ENCODE measurements around the gene SIAH2.
A peak's percentile ranks its signal among the peaks of the same experiment; 100 is the strongest.

SIAH2 gene

DNA sequence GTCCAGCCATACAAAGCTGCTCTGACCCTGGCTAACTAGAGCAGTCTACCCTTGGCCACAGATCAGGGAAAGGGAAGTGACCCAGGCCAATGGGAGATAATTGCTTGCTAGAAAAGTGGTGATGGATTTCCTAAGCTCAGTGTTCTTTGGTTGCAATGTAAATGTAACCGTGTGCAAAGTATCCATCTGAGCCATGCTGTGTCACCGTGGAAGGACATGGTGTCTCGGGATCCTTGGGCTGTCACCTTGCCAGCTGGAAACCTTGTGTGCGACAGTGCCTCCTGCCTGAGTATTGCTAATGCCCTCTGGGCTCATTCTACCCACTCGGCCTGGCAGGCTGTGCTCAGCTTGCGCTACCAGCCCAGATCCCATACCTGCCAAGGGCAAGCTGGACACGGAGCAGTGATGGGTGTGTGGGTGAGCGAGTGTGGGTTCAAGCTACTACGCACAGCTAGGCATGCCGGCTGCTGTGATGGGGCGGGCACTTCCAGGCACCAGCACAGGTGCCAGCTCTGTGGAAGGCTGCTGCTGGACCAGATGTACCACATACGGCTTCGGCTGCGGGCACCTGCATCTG lies 10.7 kb upstream of the SIAH2 start:
- 93 to 96% methylated on average over 12 to 14 of the region's 14 CpGs for WGBS, 2 experiments (ENCODE audit: insufficient coverage in 2 of 2)
- Histone ChIP-seq H3K27ac (ENCODE audit: low read depth, low read length, severe bottlenecking) (no peak overlapping the region), H3K9me3 (ENCODE audit: control insufficient read depth, low read length) (no peaks in the 10 kb centered on the region), H3K36me3 (ENCODE audit: control insufficient read depth, insufficient read depth, low read length) (no peaks in the 10 kb centered on the region), H3K4me1 (ENCODE audit: control insufficient read depth, insufficient read depth, low read length, poor library complexity, severe bottlenecking) (no peaks in the 10 kb centered on the region), H3K4me3 (ENCODE audit: extremely low read depth, insufficient read depth, low read length, poor library complexity, severe bottlenecking) (no peak overlapping the region)

DNA sequence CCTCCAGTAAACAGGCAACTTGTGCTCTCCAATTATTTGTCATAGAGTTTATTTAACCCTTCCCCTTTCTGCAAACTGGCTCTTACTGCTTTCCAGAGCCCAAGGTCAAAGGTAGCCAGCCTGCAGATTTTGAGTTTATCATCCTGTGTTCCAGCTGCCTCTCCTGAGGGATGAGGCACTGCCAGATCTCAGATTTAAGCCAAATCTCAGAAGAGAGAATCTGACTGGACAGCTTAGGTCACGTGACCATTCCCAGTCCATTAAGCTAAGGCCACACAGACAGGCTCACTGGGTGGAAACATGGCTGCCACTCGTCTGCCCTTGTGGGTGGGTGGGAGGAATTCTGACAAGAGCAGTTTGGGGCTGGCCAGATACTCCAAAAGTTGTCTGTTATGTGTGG lies 8.6 kb upstream of the SIAH2 start:
- H3K4me3 ChIP-seq (ENCODE audit: extremely low read depth, insufficient read depth, low read length, poor library complexity, severe bottlenecking): no peak overlapping the region
- 75 to 83% methylated on average over 1 to 2 of the region's 2 CpGs for WGBS, 2 experiments (ENCODE audit: insufficient coverage in 2 of 2)
- no peaks in the 10 kb centered on the region for H3K9me3 ChIP-seq (ENCODE audit: control insufficient read depth, low read length)
- H3K36me3 ChIP-seq (ENCODE audit: control insufficient read depth, insufficient read depth, low read length): no peaks in the 10 kb centered on the region
- H3K4me1 ChIP-seq (ENCODE audit: control insufficient read depth, insufficient read depth, low read length, poor library complexity, severe bottlenecking): peaks cover under 1% of the 10 kb centered on the region
- H3K27ac ChIP-seq (ENCODE audit: low read depth, low read length, severe bottlenecking): no peak overlapping the region

- Histone ChIP-seq H3K4me3 (ENCODE audit: extremely low read depth, insufficient read depth, low read length, poor library complexity, severe bottlenecking) (no peak overlapping the region), H3K36me3 (ENCODE audit: control insufficient read depth, insufficient read depth, low read length) (no peaks in the 10 kb centered on the region), H3K27ac (ENCODE audit: low read depth, low read length, severe bottlenecking) (no peak overlapping the region), H3K9me3 (ENCODE audit: control insufficient read depth, low read length) (no peaks in the 10 kb centered on the region), H3K4me1 (ENCODE audit: control insufficient read depth, insufficient read depth, low read length, poor library complexity, severe bottlenecking) (peaks cover 8% of the 10 kb centered on the region)
- 93 to 100% methylated on average over 2 of the region's 3 CpGs for WGBS, 2 experiments (ENCODE audit: insufficient coverage in 2 of 2)
These were observed 7.7 kb upstream of the SIAH2 start for GRCh38 chr3:150770681-150771080.

GRCh38 chr3:150766742-150767141 lies 3.8 kb upstream of the SIAH2 start:
- Histone ChIP-seq H3K4me1 (ENCODE audit: control insufficient read depth, insufficient read depth, low read length, poor library complexity, severe bottlenecking) (peaks cover 13% of the 10 kb centered on the region), H3K27ac (ENCODE audit: low read depth, low read length, severe bottlenecking) (no peak overlapping the region), H3K36me3 (ENCODE audit: control insufficient read depth, insufficient read depth, low read length) (no peaks in the 10 kb centered on the region), H3K4me3 (ENCODE audit: extremely low read depth, insufficient read depth, low read length, poor library complexity, severe bottlenecking) (no peak overlapping the region), H3K9me3 (ENCODE audit: control insufficient read depth, low read length) (no peaks in the 10 kb centered on the region)
- WGBS, 2 experiments (ENCODE audit: insufficient coverage in 2 of 2): 81 to 91% methylated on average over 3 of the region's 3 CpGs

DNA sequence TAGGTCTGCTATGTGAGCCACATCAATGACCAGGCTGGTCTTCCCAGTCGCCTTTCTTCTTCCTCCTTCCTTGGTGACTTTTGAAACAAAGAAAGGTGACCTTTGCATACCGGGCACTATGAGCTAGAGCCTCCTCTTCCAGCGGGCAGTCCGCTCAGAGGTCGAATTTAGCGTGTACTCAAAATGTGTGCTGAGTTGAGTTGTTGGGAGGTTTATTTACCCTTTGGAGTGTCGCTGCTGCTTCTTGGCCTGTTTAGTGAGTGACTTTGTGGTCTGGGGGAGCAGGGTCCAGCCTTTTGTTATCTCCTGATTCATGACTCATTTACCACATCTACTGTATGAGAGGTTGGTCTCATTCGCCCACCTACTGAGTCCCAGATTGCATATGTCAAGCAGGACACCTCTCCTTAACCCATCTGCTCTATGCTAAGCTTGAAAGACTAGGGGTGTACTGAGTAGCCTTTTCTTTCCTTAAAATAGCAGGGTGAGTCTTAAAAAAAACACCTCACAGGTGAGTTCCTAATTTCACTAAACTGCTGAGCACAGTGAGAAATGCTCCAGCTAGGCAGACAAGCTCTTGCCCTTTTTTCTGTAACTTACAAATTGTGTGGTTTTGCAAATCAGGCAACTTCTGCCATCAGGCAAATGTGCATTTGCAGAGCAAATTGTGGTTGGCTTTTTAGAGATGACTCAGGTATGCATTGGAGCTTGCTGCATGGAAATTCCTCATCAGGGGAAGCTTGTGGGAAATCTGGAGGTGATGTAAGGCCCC lies 3.2 kb upstream of the SIAH2 start:
- Histone ChIP-seq H3K36me3 (ENCODE audit: control insufficient read depth, insufficient read depth, low read length) (no peaks in the 10 kb centered on the region), H3K4me3 (ENCODE audit: extremely low read depth, insufficient read depth, low read length, poor library complexity, severe bottlenecking) (no peak overlapping the region), H3K9me3 (ENCODE audit: control insufficient read depth, low read length) (no peaks in the 10 kb centered on the region), H3K27ac (ENCODE audit: low read depth, low read length, severe bottlenecking) (peak overlapping the region; percentile 18), H3K4me1 (ENCODE audit: control insufficient read depth, insufficient read depth, low read length, poor library complexity, severe bottlenecking) (peaks cover 13% of the 10 kb centered on the region)
- WGBS, 2 experiments (ENCODE audit: insufficient coverage in 2 of 2): 64 to 75% methylated on average over 6 of the region's 8 CpGs

GRCh38 chr3:150764967-150765366 lies 2.0 kb upstream of the SIAH2 start:
- no peak overlapping the region for H3K27ac ChIP-seq (ENCODE audit: low read depth, low read length, severe bottlenecking)
- 100% methylated on average over 1 to 2 of the region's 2 CpGs for WGBS, 2 experiments (ENCODE audit: insufficient coverage in 2 of 2)
- no peaks in the 10 kb centered on the region for H3K36me3 ChIP-seq (ENCODE audit: control insufficient read depth, insufficient read depth, low read length)
- no peaks in the 10 kb centered on the region for H3K9me3 ChIP-seq (ENCODE audit: control insufficient read depth, low read length)
- H3K4me1 ChIP-seq (ENCODE audit: control insufficient read depth, insufficient read depth, low read length, poor library complexity, severe bottlenecking): peaks cover 21% of the 10 kb centered on the region
- H3K4me3 ChIP-seq (ENCODE audit: extremely low read depth, insufficient read depth, low read length, poor library complexity, severe bottlenecking): no peak overlapping the region

- H3K4me3 ChIP-seq (ENCODE audit: extremely low read depth, insufficient read depth, low read length, poor library complexity, severe bottlenecking): peak overlapping the region; percentile 73
- H3K36me3 ChIP-seq (ENCODE audit: control insufficient read depth, insufficient read depth, low read length): no peaks in the 10 kb centered on the region
- H3K27ac ChIP-seq (ENCODE audit: low read depth, low read length, severe bottlenecking): no peak overlapping the region
- H3K4me1 ChIP-seq (ENCODE audit: control insufficient read depth, insufficient read depth, low read length, poor library complexity, severe bottlenecking): peaks cover 21% of the 10 kb centered on the region
- 87 to 94% methylated on average over 3 to 5 of the region's 5 CpGs for WGBS, 2 experiments (ENCODE audit: insufficient coverage in 2 of 2)
- no peaks in the 10 kb centered on the region for H3K9me3 ChIP-seq (ENCODE audit: control insufficient read depth, low read length)
These were observed 1.6 kb upstream of the SIAH2 start for GRCh38 chr3:150764566-150764965.

DNA sequence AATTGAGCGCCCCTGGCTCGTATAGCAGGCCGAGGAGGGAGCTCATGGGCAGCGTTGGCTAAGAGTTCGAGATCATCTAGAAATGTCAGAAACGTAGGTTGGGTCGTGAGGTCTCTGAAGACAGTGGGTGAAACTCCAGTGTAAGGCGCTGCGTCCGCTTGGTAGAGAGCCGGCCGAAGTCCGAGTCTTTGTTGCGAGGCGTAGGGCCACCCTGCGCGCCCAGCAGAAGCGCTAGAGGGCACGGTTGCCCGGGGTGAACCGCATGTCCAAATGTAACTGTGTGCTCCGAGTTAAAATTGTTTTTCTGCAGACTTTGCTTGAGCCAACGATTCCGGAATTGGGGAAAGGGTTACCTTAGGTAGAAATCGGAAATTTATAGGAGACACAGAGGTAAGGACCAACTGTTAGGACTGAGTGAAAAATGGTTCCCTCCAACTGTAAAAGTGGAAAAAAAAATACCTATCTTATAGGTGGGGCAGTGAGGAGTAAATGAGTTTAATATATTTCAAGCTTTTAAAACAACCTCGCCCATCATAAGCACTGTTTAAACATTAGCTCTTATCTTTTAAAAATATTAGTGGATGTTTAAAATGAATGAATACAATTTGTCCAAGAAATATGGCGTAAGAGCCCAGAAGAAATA lies 993 bp upstream of the SIAH2 start:
- Histone ChIP-seq H3K27ac (ENCODE audit: low read depth, low read length, severe bottlenecking) (peak overlapping the region; percentile 96), H3K4me1 (ENCODE audit: control insufficient read depth, insufficient read depth, low read length, poor library complexity, severe bottlenecking) (peaks cover 21% of the 10 kb centered on the region), H3K36me3 (ENCODE audit: control insufficient read depth, insufficient read depth, low read length) (peaks cover 3% of the 10 kb centered on the region), H3K4me3 (ENCODE audit: extremely low read depth, insufficient read depth, low read length, poor library complexity, severe bottlenecking) (peak overlapping the region; percentile 73), H3K9me3 (ENCODE audit: control insufficient read depth, low read length) (no peaks in the 10 kb centered on the region)
- 7 to 8% methylated on average over 26 of the region's 27 CpGs for WGBS, 2 experiments (ENCODE audit: insufficient coverage in 2 of 2)

DNA sequence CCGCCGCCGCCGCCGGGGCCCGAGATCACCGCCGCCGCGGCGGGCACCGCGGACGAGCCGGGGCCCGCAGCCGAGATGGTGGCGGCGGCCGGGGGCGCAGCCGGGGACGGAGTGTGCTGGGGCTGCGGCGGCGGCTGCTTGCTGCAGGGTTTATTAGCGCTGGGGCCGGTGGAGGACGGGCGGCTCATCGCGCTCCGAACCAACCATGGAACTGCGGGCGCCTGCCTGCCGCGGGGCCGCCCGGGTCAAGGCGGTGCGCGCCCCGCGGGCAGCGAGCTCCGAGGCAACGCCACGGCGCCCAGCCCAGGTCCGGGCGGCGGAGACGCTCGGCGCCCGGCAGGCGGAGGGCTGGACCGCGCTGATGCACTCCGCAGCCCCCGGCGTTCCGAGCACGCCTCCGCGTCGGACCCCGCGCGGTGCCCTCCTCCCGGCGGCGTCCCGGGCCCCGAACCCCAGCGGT lies 277 bp downstream of the SIAH2 start:
- H3K27ac ChIP-seq (ENCODE audit: low read depth, low read length, severe bottlenecking): peak overlapping the region; percentile 96
- peaks cover 3% of the 10 kb centered on the region for H3K36me3 ChIP-seq (ENCODE audit: control insufficient read depth, insufficient read depth, low read length)
- H3K4me1 ChIP-seq (ENCODE audit: control insufficient read depth, insufficient read depth, low read length, poor library complexity, severe bottlenecking): peaks cover 21% of the 10 kb centered on the region
- 0 to 1% methylated on average over 48 to 63 of the region's 76 CpGs for WGBS, 2 experiments (ENCODE audit: insufficient coverage in 2 of 2)
- H3K9me3 ChIP-seq (ENCODE audit: control insufficient read depth, low read length): no peaks in the 10 kb centered on the region
- peak overlapping the region; percentile 73 for H3K4me3 ChIP-seq (ENCODE audit: extremely low read depth, insufficient read depth, low read length, poor library complexity, severe bottlenecking)

DNA sequence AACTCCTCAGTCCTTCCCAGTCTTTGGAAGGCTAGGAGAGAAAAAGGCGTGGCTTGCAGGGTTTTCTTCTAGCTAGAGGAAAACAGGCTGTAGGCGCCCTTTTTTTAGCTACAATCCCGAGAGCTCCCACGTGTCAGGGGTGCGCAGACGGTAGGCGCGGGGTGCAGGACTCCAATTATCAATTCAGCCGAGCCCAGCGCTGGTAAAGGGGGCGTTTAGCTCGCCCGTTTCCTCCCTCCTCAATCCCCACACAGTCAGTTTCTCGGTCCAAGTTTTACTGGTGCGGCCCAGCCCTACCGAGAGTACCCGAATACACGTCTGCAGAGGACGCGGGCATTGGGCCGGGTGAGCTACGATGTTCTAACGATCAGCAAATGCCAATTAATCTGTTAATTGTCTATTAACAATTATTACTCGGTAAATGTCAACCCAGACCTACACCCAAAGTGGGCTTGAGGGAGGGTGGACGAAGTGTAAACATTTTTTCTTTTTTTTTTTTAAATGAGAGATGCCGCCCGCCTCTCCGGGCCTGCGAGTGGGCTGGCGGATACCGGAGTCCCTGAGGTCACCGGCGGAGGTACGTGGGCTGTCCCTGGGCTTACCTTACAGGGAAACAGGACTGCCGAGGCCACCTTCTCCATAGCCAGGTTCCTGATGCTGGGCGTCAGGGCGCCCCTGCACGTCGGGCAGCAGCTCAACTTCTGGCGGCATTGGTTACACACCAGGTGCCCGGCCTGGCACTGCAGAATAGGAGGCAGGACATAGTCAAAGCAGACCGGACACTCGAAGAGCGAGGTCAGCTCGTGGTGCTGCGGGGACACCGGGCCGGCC lies 923 bp downstream of the SIAH2 start:
- WGBS, 2 experiments (ENCODE audit: insufficient coverage in 2 of 2): 0 to 1% methylated on average over 33 to 38 of the region's 48 CpGs
- Histone ChIP-seq H3K36me3 (ENCODE audit: control insufficient read depth, insufficient read depth, low read length) (peaks cover 8% of the 10 kb centered on the region), H3K4me1 (ENCODE audit: control insufficient read depth, insufficient read depth, low read length, poor library complexity, severe bottlenecking) (peaks cover 21% of the 10 kb centered on the region), H3K27ac (ENCODE audit: low read depth, low read length, severe bottlenecking) (no peak overlapping the region), H3K4me3 (ENCODE audit: extremely low read depth, insufficient read depth, low read length, poor library complexity, severe bottlenecking) (peak overlapping the region; percentile 73), H3K9me3 (ENCODE audit: control insufficient read depth, low read length) (no peaks in the 10 kb centered on the region)

Measured in mesodermal cell (in vitro differentiated cells).